Measurements from ENCODE around the gene CD3D. TPM values are rescaled to one million over a fixed set of nuclear protein-coding genes. Genes with fewer than 3 reads are reported as not detected.

CD3D gene
- total and polyA plus RNA-seq, 2 of the 4 experiments (the other 2 are of a cell fraction) = not detected

DNA sequence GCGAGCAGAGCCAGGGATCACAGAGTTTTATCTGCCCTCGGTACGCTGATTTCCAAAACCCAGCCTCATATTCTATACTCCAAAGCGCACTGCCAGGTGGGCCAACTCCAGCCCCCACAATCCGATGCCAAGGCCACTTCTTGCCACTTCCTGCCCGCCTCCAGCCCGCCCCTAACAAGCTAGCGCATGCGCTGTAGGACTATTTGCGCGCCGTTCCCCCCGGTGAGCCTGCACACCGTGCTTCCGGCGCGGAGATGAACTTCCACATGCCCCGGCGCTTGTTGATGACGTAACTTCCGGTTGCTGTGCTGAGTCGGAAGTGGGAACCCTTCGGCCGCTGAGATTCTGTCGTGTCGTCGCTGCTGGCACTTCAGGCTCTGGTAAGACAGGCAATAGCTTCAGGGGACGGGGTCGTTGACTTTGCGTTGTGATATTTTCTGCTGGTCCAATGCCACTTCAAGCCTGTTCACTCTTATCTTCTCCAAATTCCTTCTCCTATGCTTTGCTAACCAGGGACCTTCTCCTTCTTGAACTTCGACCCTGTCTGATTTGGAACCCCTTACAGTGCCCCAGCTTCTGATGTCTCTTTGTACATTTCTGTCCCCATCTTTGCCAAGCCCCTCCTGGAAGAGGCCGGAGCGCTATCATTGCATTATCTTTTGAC lies 16.9 kb upstream of the CD3D start, which contains the start of gene UBE4A:
Gene UBE4A (plus strand): TSS at position 306 of the 664 bp plus-strand sequence. CDS start 5,481 bp downstream, outside the sequence.
- Histone ChIP-seq H3K9ac (ENCODE audit: low read depth, low read length) (peak within 1 kb of the TSS; percentile 97), H3K18ac (ENCODE audit: low read depth, low read length) (peak within 1 kb of the TSS; percentile 59), H2BK15ac (ENCODE audit: low read depth, low read length) (peak within 1 kb of the TSS; percentile 51; the same call in 2 of the 3 replicates), H2BK5ac (ENCODE audit: low read depth, low read length, poor library complexity, severe bottlenecking) (peak within 1 kb of the TSS; percentile 67), H3K9me3 (ENCODE audit: control insufficient read depth, insufficient read depth, low read length) (0 out of 2 replicates have a peak, but pooled peaks cover 2% of the 10 kb centered on the region), H2BK120ac (ENCODE audit: low read depth, low read length) (0 out of 2 replicates have a peak within 1 kb of the TSS, but pooled peaks have one; percentile 30), H2AFZ (replicated peaks; ENCODE audit: low read length, poor library complexity) (peak within 1 kb of the TSS; percentile 99), H4K5ac (ENCODE audit: low read depth, low read length) (peak within 1 kb of the TSS; percentile 98), H3K4me3 (ENCODE audit: insufficient read depth, low read depth, low read length) (peak within 1 kb of the TSS; percentile 78), H3K79me1 (ENCODE audit: low read depth in 1 of 2, low read length in 2 of 2) (peaks cover 24 to 35% of the 10 kb centered on the region in 2 experiments), H3K4me2 (ENCODE audit: low read depth, low read length) (peak within 1 kb of the TSS; percentile 100), H3K4me1 (ENCODE audit: control insufficient read depth, insufficient read depth, low read length) (peaks cover 2% of the 10 kb centered on the region; the same call in 1 of the 2 replicates), H2AK9ac (replicated peaks; ENCODE audit: low read depth, low read length, poor library complexity) (peak within 1 kb of the TSS; percentile 94), H3K27me3 (ENCODE audit: control insufficient read depth, insufficient read depth, low read length) (no peaks in the 10 kb centered on the region), H3K23ac (ENCODE audit: low read depth, low read length) (peak within 1 kb of the TSS; percentile 94), H4K8ac (ENCODE audit: low read depth in 2 of 2, low read length in 2 of 2) (peak within 1 kb of the TSS; percentile 95 to 96), H2BK20ac (ENCODE audit: low read depth, low read length) (peak within 1 kb of the TSS; percentile 8; the same call in 1 of the 2 replicates), H2AK5ac (ENCODE audit: low read depth, low read length) (peak within 1 kb of the TSS; percentile 41; the same call in 1 of the 2 replicates), H3K27ac (ENCODE audit: insufficient read depth, low read length) (peak within 1 kb of the TSS; percentile 75), H3K56ac (ENCODE audit: extremely low read depth, insufficient read depth, low read length) (peak within 1 kb of the TSS; percentile 86), H4K20me1 (ENCODE audit: insufficient read depth, low read length) (peaks cover 3% of the 10 kb centered on the region; the same call in 1 of the 2 replicates), H3K36me3 (ENCODE audit: control insufficient read depth, insufficient read depth, low read length) (no peaks in the 10 kb centered on the region; the same call in 1 of the 2 replicates), H3K9me1 (ENCODE audit: insufficient read depth, low read length) (peaks cover 2% of the 10 kb centered on the region; the same call in 1 of the 2 replicates), H3K14ac (replicated peaks; ENCODE audit: low read depth, low read length) (peak within 1 kb of the TSS; percentile 94), H3K4ac (ENCODE audit: low read depth, low read length) (peak within 1 kb of the TSS; percentile 92), H4K91ac (ENCODE audit: insufficient read depth, low read depth, low read length) (peak within 1 kb of the TSS; percentile 86)
- ChIA-PET POLR2A (ENCODE audit: unreplicated experiment) (interaction anchor here (0.6 kb wide), 2 partner anchors 8 to 74 kb away, joined by 3 read pairs; no protein-coding TSS in a partner anchor), CTCF (no interaction called here)
- no TSS peak for BruUV-seq (replicated peaks)
- DNase-seq (peak; percentile 93), ATAC-seq (ENCODE audit: low read depth) (peak; percentile 88)
- dilution Hi-C loops (cut with HindIII; ENCODE audit: low sequenced_read_pairs, unreplicated experiment) (no loop called here), intact Hi-C loops (cut with micrococcal nuclease) (no loop called here), in situ Hi-C loops (cut with MboI; ENCODE audit: low sequenced_read_pairs) (loop anchor here (10.0 to 25.0 kb wide), 2 partner anchors 215 to 997 kb away; no protein-coding TSS in a partner anchor)
- WGBS, 2 experiments (ENCODE audit: extremely low coverage in 2 of 2, insufficient read length in 1 of 2) = 0% methylated on average over 4 of the region's 33 CpGs; no CpG with 5 or more reads in 1 of the 2 experiments
- TF ChIP-seq MXI1 (IDR thresholded peaks at IDR 0.05; ENCODE audit: borderline replicate concordance, low read depth, low read length) (peak; percentile 35; the same call in 1 of the 2 replicates), FOS (IDR thresholded peaks at IDR 0.05; ENCODE audit: low read depth, low read length) (no peak), MAFK (IDR thresholded peaks at IDR 0.05; ENCODE audit: low read depth, low read length) (no peak), RAD21 (IDR thresholded peaks at IDR 0.05; ENCODE audit: low read length) (no peak), BHLHE40 (IDR thresholded peaks at IDR 0.05; ENCODE audit: low read depth, low read length) (no peak), MAZ (IDR thresholded peaks at IDR 0.05; ENCODE audit: borderline replicate concordance, low read depth, low read length) (peak; percentile 57; the same call in 1 of the 2 replicates), SMC3 (IDR thresholded peaks at IDR 0.05; ENCODE audit: low read depth, low read length) (no peak), POLR2A (IDR thresholded peaks at IDR 0.05; ENCODE audit: low read depth, low read length) (peak; percentile 80), NFE2L2 (IDR thresholded peaks at IDR 0.05; ENCODE audit: low read depth, low read length) (0 out of 2 replicates have a peak, but pooled peaks have one; percentile 17), RCOR1 (IDR thresholded peaks at IDR 0.05; ENCODE audit: insufficient replicate concordance, low read length) (no peak), RFX5 (IDR thresholded peaks at IDR 0.05; ENCODE audit: low read depth, low read length) (0 out of 2 replicates have a peak, but pooled peaks have one; percentile 46)
- TF ChIP-seq, protein P1, sequence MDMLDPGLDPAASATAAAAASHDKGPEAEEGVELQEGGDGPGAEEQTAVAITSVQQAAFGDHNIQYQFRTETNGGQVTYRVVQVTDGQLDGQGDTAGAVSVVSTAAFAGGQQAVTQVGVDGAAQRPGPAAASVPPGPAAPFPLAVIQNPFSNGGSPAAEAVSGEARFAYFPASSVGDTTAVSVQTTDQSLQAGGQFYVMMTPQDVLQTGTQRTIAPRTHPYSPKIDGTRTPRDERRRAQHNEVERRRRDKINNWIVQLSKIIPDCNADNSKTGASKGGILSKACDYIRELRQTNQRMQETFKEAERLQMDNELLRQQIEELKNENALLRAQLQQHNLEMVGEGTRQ (IDR thresholded peaks at IDR 0.05; ENCODE audit: low read depth, low read length) = peak; percentile 60
- TF ChIP-seq, protein P2, sequence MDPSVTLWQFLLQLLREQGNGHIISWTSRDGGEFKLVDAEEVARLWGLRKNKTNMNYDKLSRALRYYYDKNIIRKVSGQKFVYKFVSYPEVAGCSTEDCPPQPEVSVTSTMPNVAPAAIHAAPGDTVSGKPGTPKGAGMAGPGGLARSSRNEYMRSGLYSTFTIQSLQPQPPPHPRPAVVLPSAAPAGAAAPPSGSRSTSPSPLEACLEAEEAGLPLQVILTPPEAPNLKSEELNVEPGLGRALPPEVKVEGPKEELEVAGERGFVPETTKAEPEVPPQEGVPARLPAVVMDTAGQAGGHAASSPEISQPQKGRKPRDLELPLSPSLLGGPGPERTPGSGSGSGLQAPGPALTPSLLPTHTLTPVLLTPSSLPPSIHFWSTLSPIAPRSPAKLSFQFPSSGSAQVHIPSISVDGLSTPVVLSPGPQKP (IDR thresholded peaks at IDR 0.05; ENCODE audit: borderline replicate concordance, low read depth, low read length) = peak; percentile 59; the same call in 1 of the 2 replicates
